IMR-90 (cell line): ENCODE results near the gene STOX2.

Experiments used
- MAFK ChIP-seq: IDR thresholded peaks from 2 replicates; pipeline ENCODE4 v1.6.1; 2012; ENCODE audit warnings: low read depth, low read length, improper control_type of control experiment
- POLR2A ChIP-seq: IDR thresholded peaks from 2 replicates; pipeline ENCODE4 v1.6.1; 2012; ENCODE audit warnings: mild to moderate bottlenecking, low read depth, low read length
- TF ChIP-seq, protein P1 (sequence below): conservative IDR thresholded peaks from 2 replicates; pipeline ENCODE4 v1.5.1; 2012; ENCODE audit warnings: mild to moderate bottlenecking, low read depth, low read length, improper control_type of control experiment

DNA sequence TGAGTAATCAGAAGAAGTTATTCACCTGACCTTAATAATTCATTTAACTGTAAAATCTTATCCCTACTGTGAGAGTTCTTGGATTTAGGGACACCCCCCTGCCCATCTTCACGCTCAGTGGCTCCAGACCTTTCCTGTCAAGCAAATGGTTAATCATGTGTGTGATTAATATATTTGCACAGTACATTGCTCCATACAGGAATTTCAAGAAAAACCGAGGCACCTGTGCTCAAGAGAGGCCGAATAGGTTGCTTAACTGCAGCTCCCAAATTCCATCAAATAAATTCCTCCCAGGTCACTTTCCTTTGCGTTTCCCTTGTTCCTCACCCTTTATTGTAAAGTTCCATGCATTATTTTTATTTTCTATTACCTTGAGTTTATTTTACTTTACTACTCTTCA is 119.5 kb downstream of the STOX2 start:
- TF ChIP-seq, protein P1, sequence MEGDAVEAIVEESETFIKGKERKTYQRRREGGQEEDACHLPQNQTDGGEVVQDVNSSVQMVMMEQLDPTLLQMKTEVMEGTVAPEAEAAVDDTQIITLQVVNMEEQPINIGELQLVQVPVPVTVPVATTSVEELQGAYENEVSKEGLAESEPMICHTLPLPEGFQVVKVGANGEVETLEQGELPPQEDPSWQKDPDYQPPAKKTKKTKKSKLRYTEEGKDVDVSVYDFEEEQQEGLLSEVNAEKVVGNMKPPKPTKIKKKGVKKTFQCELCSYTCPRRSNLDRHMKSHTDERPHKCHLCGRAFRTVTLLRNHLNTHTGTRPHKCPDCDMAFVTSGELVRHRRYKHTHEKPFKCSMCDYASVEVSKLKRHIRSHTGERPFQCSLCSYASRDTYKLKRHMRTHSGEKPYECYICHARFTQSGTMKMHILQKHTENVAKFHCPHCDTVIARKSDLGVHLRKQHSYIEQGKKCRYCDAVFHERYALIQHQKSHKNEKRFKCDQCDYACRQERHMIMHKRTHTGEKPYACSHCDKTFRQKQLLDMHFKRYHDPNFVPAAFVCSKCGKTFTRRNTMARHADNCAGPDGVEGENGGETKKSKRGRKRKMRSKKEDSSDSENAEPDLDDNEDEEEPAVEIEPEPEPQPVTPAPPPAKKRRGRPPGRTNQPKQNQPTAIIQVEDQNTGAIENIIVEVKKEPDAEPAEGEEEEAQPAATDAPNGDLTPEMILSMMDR, result no peak
- no peak for TF ChIP-seq POLR2A
- no peak for TF ChIP-seq MAFK
